Body of pancreas (tissue), 4 donors: ENCODE data around the gene ST3GAL6.

ENCODE experiments used
- POLR2A ChIP-seq, 3 donors: fragments of 450-650 bp; IDR thresholded peaks; one replicate each; pipeline ENCODE4 v1.6.1; 2016; ENCODE audit warnings: antibody characterized with exemption in 3 of 3, mild to moderate bottlenecking in 2 of 3
- TF ChIP-seq, protein P1 (sequence below), 7 experiments: fragments of 450-650 bp in 4 of 7; fragments of 200-600 bp in 3 of 7; sonication (generic) in 3 of 7; IDR thresholded peaks; one replicate each; pipeline ENCODE4 v1.5.1; 2016 to 2019; ENCODE audit warnings: antibody characterized with exemption in 7 of 7

DNA sequence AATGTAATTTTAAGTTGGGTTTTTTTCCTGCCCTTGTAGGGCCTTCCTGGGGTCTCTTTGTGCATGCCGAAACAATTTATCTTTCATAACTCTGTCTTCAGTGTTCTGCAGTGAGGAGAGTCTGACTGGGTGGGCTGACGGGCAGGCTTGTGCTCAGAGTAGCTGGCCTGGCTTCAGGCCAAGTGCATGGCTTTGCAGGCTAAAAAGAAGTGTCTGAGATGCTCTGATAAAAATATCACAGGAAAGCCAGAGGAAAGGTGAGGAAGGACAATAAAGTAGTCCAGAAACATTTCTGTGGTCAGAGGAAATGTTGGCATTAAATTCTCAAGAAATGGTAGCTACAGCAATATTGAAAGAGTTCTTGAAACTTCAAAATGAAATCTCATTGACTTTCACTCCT lies 25.5 kb downstream of the ST3GAL6 start:
- TF ChIP-seq, protein P1, sequence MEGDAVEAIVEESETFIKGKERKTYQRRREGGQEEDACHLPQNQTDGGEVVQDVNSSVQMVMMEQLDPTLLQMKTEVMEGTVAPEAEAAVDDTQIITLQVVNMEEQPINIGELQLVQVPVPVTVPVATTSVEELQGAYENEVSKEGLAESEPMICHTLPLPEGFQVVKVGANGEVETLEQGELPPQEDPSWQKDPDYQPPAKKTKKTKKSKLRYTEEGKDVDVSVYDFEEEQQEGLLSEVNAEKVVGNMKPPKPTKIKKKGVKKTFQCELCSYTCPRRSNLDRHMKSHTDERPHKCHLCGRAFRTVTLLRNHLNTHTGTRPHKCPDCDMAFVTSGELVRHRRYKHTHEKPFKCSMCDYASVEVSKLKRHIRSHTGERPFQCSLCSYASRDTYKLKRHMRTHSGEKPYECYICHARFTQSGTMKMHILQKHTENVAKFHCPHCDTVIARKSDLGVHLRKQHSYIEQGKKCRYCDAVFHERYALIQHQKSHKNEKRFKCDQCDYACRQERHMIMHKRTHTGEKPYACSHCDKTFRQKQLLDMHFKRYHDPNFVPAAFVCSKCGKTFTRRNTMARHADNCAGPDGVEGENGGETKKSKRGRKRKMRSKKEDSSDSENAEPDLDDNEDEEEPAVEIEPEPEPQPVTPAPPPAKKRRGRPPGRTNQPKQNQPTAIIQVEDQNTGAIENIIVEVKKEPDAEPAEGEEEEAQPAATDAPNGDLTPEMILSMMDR (IDR thresholded peaks at IDR 0.05), result no peak
- TF ChIP-seq POLR2A (IDR thresholded peaks at IDR 0.05), result no peak
